GM12892 (cell line): ENCODE data around the gene ARID3B.

ENCODE experiments used
- DNase-seq: peaks from one replicate; pipeline ENCODE4 v3.0.0; 2011; ENCODE audit not compliant: insufficient read length
- FAIRE-seq: peaks from 2 replicates; lab custom pipeline; 2011; peaks lifted over from hg19 to GRCh38; lab: Jason Lieb, UNC
- POLR2A ChIP-seq: IDR thresholded peaks from 2 replicates; pipeline ENCODE4 v1.6.1; 2011; ENCODE audit warnings: low read depth, low read length, control low read depth
- POLR2AphosphoS5 ChIP-seq: IDR thresholded peaks from 2 replicates; pipeline ENCODE4 v1.6.1; 2011; ENCODE audit warnings: low read depth, low read length, control low read depth
- TAF1 ChIP-seq: IDR thresholded peaks from 2 replicates; pipeline ENCODE4 v1.6.1; 2011; ENCODE audit warnings: low read depth, mild to moderate bottlenecking, control low read depth, low read length, borderline replicate concordance

ARID3B gene

GRCh38 chr15:74643665-74644204 lies 102.7 kb downstream of the ARID3B start:
- DNase-seq: no peak
- no peak for FAIRE-seq
- TF ChIP-seq POLR2AphosphoS5 (no peak), TAF1 (no peak), POLR2A (no peak)

GRCh38 chr15:74646480-74646879 lies 105.5 kb downstream of the ARID3B start:
- no peak for TF ChIP-seq TAF1
- TF ChIP-seq POLR2A: no peak
- TF ChIP-seq POLR2AphosphoS5: no peak
- FAIRE-seq (no peak), DNase-seq (no peak)
